Fibroblast of skin of right biceps (primary cell): ENCODE measurements around the gene FAAP24.
"Not testable (repeated sequence)": the region's sequence is repeated elsewhere in the genome, so short reads cannot be mapped to it uniquely, and the experiment has no call there.

ENCODE experiments used
- DNase-seq: peaks from one replicate; pipeline ENCODE4 v3.0.0-alpha.2; 2013

FAAP24 gene, protein sequence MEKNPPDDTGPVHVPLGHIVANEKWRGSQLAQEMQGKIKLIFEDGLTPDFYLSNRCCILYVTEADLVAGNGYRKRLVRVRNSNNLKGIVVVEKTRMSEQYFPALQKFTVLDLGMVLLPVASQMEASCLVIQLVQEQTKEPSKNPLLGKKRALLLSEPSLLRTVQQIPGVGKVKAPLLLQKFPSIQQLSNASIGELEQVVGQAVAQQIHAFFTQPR

DNA sequence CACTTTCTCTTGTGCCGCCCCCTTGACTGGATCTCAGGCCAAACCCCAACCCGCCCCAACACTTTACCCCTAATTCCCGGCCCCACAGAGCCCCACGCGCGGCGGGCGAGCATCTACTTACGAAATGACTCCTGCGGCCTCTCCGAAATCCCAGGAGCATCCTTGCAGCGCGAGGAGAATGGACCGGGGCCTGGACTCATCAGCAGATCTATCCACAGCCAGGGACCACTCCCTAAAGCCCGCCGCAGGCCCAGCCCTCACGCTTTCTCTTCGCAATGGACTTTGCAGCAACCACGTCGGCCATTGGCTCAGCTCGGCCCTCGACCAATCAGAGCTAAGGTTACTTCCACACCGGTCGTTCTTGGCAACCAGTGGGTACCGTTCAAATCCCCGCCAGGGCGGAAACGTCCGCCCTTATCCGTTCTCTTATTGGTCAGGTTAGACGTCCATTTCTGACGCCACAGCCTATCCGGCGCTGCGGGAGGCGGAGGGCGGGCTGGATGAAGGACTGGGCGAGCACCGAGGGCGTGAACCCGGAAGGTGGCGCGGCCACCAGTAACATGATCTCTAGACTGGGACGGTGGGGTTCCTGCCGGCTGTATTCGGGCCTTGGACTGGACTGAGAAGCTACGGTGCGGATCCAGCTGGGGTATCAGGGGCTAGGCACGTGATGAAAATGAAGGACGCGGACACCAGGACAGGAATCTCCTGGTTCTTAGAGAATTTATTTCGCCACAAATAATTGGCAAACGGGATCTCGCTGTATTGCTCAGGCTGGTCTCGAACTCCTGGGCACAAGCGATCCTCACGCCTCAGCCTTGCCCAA lies at the start of gene FAAP24, which contains the start of gene CEP89:
Gene FAAP24, plus strand, starts transcription at position 528 of the 826 bp plus-strand sequence. CDS start 955 bp downstream, outside the sequence.
Gene CEP89, minus strand, starts transcription at position 244 of the 826 bp plus-strand sequence. Its CDS starts 84 bp downstream, at position 160.
- peak; percentile 99 for DNase-seq

DNA sequence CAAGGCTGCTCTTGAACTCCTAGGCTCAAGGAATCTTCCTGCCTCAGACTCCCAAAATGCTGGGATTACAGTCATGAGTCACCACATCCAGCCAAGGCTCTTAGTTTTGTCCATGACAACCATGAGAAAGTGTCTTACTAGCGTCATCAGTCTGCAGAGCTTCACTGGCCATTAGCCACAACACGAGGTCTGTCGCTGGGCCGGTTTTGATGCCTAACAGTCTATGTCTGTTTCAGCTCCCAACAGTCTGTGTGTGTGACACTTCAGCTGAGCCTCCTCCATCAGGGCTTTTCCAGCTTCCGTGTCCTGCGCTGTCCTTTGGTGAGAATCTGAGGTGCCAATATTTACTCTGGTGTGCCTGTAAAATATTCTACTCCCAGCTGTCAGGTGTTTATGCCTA lies 47.8 kb upstream of the FAAP24 start:
- peak; percentile 3 for DNase-seq

DNA sequence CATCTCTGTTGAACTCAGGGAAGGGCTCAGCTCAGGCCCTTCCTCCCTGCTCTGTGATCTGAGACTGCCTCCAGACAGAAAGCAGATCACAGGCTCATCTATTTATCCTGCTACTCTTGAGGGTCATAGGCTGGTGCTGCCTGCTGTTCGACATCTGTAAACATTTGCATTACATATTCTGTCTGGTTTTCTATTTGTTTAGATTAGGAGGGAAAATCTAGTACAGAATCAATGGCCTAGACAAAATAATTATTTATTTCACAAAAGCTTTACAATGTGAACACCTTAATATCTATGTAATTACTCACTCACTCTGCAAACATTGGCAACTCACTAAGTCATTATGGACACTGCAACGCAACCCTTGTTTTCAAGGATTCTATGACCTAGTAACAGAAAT lies 43.2 kb upstream of the FAAP24 start:
- DNase-seq, result no peak

DNA sequence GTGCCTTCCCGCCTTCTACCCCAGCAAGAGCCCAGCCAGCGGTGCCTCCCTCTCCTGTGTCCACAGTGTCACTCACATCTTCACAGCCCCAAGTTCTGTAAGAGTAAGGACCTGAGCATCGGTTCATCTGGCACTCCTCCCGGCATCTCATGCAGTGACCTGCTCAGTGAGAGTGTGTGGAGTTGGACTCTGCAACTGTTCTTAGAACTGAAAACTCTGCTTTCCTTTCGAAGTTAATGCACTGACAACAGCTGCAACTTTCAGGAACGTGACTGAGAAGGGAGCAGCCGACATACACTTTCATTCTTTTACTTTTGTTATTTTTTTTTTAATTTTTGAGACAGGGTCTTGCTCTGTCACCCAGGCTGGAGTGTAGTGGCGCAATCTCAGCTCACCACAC lies 41.5 kb upstream of the FAAP24 start:
- no peak for DNase-seq

DNA sequence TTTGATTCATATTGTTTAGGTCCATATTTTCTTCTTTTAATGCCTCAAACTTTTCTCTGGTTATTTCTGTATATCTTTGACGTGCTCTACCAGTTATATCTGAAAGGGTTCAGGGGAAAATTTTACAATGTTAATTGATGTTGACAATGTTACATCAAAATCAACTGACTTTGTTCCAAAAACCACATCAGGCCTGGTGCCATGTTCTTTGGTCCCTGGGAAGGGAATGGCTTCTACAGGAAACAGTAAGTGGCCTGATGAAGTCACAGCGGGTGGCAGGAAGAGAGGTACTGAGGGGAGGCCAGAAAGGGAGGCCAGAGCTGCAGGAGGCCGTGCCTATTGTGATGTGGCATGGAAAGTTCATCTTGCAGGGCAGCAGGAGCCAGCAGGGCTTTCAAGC lies 38.5 kb upstream of the FAAP24 start:
- DNase-seq, result no peak

DNA sequence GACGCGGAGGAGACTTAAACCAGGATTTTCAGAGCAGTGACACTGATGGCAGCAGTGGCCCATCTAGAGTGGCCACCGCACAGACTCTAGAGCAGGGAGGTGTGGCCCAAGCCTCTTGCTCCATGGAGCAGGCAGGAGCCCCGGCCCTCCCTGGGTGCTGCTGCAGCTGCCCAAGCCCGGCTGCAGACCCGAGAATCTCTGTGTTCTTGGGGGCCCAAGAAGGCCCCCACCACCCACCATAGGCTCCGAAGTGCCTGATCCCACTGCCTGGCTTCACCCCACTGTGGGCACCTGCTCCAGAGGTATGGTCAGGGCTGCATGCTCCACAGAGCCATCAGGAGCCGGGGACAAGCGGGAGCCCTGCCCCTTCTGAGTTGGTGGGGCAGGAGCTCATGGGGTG lies 36.4 kb upstream of the FAAP24 start:
- DNase-seq, result no peak

DNA sequence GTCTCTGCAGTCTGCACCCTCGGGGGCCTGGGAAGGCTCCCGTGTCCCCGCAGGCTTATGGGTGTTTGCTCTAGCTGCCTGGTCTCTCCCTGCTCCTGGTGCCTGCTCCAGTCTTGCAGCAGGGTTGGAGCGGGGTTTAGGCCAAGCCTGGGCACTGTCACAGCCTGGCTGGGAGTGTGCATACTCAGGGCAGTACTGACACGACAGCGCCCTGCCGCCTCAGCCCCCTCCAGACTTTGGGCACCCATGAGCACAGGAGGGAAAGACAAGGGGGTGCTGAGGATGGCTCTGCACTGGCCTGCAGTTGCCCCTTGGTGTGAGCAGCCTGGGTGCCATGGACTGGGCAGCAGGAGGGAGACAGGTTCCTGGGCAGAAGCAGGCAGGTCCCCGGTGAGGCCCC lies 36.0 kb upstream of the FAAP24 start:
- no peak for DNase-seq

DNA sequence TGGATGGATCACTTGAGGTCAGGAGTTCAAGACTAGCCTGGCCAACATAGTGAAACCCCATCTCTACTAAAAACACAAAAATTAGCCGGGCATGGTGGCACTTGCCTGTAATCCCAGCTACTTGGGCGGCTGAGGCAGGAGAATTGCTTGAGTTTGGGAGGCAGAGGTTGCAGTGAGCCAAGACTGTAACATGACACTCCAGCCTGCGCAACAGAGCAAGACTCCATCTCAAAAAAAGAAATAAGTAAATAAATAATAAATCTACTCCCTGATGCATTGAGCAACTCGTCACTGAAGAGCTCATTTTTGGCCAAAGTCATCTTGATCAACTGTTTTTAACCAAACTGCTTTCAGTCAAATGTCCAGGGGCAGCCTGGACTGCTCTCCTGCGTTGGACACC lies 30.8 kb upstream of the FAAP24 start:
- DNase-seq, result not testable (repeated sequence)

DNA sequence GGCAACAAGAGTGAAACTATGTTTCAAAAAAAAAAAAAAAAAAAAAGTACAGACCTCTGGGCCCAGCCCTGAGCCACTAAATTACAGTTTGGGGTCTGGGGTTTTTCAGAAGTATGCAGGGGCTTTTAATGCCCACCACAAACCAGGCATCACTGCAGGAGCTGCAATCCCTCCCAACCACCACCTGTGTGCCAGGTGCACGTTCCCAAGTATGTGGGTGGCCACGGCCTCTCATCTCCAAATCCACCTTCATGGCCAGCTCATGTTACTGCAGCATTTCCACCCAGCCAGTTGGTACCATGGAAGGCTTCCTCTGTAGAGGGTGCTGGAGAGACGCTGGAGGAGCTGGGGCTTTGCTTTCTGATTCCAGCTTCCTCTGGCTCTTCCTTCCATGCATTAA lies 26.8 kb upstream of the FAAP24 start:
- no peak for DNase-seq

DNA sequence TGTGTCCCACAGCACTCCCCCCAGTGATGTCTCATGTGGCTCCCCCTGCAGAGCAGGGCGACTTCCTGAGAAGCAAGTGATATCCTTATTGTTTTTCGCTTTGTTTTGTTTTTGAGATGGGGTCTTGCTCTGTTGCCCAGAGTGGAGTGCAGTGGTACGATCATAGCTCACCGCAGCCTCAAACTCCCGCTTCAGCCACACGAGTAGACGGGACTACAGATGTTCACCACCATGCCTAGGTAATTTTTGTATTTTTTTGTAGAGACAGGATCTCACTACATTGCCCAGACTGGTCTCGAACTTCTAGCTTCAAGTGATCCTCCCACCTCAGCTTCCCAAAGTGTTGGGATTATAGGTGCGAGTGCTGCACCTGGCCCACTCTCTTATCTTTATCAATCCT lies 5.3 kb upstream of the FAAP24 start:
- no peak for DNase-seq

DNA sequence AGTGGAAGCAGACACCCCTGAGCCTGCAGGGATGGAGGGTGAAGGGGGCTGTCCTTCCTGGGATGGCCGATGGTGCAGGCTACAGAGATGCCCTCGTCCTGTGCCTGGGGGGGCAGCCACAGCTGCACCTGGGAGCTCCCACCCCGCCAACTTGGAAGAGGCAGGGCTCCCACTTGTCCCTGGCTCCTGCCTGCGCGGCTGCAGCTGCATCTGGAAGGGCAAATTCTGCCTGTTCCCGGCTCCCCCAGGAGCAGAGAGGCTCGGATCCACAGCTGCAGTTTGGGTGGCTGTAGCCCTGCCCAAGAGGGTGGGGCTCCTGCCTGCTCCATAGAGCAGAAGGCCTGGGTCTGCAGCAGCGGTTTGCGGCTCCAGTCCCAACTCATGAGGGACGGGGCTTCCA lies 2.5 kb upstream of the FAAP24 start:
- DNase-seq, result no peak

DNA sequence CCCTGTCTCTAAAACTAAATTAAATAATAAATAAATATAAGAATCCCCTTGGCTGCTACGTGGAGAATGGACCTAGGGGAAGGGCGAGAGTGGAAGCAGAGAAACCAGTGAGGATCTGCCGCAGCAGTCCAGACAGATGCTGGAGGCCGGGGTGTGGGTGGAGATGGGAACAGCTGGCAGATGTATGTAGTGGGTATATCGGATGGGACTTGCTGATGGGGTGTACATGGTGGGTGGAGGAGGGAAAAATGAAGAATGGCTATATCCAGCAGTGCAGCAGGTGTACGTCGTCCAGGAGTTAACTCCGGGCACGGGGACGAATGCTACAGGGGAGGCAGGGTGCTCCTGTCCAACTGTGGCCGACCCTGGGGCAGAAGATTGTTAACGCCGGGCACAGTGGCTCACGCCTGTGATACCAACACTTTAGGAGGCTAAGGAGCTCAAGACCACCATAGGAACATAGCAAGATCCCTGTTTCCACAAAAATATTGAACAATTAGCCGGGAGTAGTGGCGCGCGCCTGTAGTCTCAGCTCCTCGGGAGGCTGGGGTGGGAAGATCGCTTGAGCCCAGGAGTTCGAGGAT lies 938 bp upstream of the FAAP24 start:
- no peak for DNase-seq

DNA sequence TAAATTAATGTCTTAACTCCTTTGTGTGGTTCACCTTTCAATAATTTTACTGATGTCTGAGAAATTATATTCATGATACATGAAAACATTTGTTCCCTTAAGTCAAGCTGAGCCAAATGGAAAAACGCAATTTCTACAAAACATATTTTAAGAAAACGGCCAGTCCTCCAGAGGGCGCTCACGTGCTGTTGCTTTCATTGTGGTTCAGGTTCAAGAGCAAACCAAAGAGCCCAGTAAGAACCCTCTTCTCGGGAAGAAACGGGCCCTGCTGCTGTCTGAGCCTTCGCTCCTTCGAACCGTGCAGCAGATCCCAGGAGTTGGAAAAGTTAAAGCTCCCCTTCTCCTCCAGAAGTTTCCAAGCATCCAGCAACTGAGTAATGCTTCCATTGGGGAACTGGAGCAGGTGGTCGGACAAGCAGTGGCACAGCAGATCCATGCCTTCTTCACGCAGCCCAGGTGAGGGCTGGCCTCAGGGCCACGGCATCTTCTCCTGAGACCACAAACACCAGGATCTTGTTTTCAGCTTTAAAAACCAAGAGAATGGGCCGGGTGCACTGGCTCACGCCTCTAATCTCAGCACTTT lies 4.3 kb downstream of the FAAP24 start:
- DNase-seq, result peak; percentile 40

DNA sequence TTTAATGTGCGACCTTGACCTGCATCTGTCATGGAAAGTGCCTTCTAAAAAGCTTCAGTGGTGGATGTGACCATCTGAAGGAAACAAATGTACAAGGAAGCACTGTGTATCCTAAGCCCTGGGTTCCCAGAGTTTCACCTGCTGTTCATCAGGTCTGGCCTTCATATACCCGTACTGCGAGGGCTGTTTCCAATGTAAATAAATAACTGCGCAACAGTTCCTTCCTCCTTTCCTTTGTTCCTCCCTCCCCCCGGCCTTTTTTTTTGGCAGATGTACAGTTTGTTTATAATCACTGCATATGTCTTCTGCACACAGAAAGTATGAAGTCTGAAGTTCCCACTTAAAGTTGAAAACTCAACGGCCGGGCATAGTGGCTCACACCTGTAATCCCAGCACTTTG lies 5.2 kb downstream of the FAAP24 start:
- DNase-seq, result no peak

DNA sequence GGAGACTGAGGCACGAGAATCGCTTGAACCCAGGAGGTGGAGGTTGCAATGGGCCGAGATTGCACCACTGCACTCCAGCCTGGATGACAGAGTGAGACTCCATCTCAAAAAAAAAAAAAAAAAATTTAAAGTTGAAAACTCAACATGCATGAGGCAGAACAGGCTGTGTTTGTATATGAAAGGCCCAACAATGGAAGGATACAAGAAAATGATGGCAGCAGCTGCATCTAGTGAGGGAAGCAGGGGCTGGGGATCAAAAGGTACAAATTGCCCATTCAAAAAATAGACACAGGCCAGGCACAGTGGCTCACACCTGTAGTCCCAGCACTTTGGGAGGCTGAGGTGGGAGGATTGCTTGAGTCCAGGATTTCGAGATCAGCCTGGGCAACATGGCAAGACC lies 5.8 kb downstream of the FAAP24 start:
- not testable (repeated sequence) for DNase-seq

DNA sequence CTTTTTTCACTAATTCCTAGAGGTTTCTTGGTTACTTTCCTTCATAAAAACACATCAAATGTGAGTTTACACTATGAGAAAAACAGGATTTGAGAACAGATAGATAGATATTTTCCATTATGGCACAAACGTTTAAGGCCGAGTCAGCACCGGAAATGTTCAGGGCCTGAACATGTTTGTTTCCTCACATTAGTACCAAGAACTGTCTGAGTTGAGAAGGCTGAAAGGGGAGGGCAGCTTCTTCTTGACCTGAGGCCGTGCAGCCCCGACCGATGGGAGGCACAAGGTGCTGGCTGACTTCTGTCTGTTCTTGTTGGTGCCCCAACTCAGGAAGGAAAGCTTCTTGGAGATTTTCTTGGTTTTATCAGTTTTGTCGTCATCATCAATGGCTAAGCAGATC lies 7.8 kb downstream of the FAAP24 start:
- not testable (repeated sequence) for DNase-seq

DNA sequence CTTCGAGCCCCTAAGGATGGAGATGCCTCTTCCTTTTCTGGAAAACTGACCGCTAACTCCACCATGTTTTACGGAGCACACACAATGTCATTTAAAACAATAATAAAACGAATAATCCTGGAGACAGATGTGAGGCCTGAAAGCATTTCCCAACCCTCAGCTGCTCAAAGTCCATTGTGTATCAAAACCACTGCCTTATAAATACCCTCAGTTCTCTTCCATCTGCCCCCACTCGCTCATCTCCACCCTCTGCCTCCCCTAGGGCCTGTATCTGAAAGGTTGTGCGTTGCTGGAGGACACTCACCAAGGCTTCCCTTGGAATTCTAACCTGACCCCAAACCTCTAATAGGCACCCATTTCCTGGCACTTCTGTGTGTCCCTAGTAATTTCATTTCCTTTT lies 10.4 kb downstream of the FAAP24 start:
- not testable (repeated sequence) for DNase-seq

DNA sequence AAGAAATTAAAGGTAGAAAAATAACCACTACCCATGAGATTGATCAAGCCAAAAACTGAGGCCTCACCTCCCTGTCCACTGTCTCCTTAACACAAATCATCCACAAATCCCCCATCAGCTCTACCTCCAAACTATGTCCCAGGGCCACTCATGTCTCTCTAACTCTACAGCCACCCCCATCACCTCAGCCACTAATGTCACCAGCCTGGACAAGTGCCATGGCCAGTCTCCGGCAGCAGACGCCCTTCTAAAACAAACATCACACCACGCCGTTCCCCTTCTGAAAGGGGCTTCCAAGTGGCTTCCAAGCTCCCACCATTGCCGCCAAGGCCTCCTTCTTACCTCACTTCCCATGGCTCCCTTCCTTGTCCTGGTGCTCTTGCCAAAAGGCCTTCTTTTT lies 16.2 kb downstream of the FAAP24 start:
- not testable (repeated sequence) for DNase-seq

DNA sequence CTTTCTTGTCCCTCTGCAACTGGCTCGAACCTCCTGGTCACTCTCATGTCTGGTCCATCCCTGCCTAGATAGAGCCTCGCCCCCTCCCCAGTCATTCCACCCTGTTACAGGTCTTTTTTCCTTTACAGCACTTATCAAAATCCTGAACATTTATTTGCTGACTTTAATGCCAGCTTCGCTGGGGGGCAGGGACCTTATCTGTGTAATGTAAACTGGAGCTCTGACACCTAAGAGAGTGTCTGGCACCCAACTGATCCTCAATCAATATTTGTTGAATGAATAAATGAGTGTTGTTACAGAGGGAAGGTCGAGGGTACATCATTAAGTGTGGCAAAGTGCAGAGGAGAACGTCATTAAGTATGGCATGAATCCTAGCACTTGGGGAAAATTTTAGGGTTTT lies 16.7 kb downstream of the FAAP24 start:
- DNase-seq, result no peak

DNA sequence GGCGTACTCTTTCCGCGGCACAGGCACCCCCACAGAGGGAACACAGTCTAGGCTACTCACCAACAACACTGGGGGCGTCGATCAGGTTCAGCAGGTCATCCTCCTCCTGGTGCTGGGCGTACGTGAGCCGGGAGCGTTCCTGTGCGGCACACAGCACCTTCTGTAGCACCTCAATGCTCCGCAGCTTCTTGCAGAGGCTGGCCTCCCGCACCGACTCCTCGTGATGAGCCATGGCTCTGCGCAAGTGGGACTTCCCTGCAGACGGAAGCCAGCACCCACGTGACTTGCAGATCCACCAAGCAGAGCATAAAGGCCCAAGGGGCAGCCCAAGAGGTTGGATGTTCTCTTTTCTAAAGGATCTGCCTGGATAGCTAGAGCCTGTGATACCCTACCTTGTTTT lies 23.9 kb downstream of the FAAP24 start:
- DNase-seq, result not testable (repeated sequence)

DNA sequence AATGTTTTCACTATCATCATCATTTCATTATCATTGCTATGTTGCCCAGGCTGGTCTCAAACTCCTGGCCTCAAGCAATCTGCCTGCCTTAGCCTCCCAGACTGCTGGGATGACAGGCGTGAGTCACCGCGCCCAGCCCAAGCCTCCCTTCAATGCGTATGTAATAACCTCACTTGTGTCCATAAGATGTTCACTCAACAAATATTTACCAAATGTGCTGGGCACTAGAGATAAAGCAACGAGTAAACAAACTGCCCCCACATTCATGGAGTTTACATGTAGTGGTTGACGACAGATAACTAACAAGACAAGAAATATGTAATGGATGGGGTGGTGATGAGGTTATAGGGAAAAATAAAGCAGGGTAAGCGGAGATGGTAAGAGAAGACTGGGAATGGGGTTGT lies 25.0 kb downstream of the FAAP24 start:
- not testable (repeated sequence) for DNase-seq

DNA sequence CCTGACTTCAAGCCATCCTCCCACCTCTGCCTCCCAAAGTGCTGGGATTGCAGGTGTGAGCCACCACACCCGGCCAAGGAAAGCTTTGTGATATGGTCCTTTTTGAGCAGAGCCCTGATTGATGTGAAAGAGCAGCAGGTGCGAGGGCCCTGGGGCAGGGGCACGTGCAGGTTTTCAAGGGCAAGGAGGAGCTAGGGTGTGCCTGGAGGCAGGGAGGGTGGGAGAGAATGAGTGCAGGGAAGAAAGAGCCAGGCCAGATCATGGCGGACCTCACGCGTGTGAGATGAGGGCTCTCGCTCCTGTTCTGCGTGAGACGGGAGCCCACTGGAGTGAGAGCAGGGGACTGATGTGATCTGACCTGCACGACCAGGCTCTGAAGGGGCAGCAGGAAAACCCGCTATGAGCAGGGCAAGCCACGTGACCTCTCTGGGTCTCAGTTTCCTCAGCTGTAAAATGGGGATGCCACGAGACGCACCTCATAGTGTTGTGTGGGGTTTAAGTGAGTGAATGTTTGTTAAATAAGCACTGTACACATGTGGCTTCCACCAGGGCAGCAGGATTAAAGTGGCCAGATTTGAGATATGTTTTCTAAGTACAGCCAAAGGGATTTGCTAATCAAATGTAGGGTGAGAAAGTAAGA lies 25.8 kb downstream of the FAAP24 start:
- DNase-seq, result no peak

DNA sequence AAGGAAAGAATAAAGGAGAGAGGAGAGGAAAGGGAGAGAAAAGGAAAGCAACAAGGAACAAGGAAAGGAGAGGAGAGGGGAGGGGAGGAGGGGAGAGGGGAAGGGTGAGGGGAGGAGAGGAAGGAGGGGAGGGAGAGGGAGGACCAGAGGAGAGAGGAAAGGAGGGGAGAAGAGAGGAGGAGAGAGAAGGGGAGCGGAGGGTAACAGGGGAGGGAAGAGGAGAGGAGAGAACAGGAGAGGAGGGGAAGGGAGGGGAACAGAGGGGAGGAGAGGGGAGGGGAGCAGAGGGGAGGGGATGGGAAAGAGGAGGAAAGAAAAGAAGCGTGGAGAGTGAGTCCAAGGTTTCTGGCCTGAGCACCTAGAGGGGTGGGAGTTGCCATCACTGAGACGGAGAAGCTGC lies 26.7 kb downstream of the FAAP24 start:
- no peak for DNase-seq
